HCT116 (cell line): ENCODE measurements around the gene ERLIN1. TPM values are rescaled to one million over a fixed set of nuclear protein-coding genes. Genes with fewer than 3 reads are reported as not detected.

Experiments used
- total RNA-seq: library from RNA; stranded (reverse); gene quantifications from one replicate; pipeline ENCODE4 v1.2.1, GENCODE V29; 2021; ENCODE audit not compliant: unreplicated experiment

ERLIN1 gene
- total RNA-seq, 1 experiment from 2014 or later: 64.5 TPM

Other genes starting within 250 kb of the ERLIN1 start
- gene DNMBP, start 176.1 kb downstream of the ERLIN1 start, total RNA-seq: 60.3 TPM
- gene CPN1, start 104.2 kb downstream of the ERLIN1 start, total RNA-seq: 0.12 TPM
- gene CHUK, start 43.6 kb upstream of the ERLIN1 start, total RNA-seq: 35.7 TPM
- 41.7 TPM for gene CWF19L1, start 81.6 kb upstream of the ERLIN1 start, total RNA-seq
- gene BLOC1S2, start 100.7 kb upstream of the ERLIN1 start, total RNA-seq: 54.6 TPM
- 0.17 TPM for gene PKD2L1, start 144.2 kb upstream of the ERLIN1 start, total RNA-seq
- gene SCD, start 161.2 kb upstream of the ERLIN1 start, total RNA-seq: 652 TPM